GM13977 (cell line): Measurements from ENCODE around the gene CCBE1.

Experiments
- DNase-seq: peaks from one replicate; pipeline ENCODE4 v3.0.0; 2012; ENCODE audit warnings: low spot score
- in situ Hi-C: fragments of 300-500 bp; cut with MboI; formaldehyde crosslinking; loops from one replicate; pipeline ENCODE4 v1.12.0; 2022; ENCODE audit warnings: low sequenced_read_pairs, low pct_unique_long_range_greater_than_20kb, mixed read lengths, inconsistent platforms; ENCODE audit not compliant: unreplicated experiment
- TF ChIP-seq, protein P1 (sequence below): IDR thresholded peaks from 2 replicates; pipeline ENCODE4 v1.5.1; 2012; ENCODE audit warnings: mild to moderate bottlenecking, control low read depth; ENCODE audit not compliant: insufficient read depth; ENCODE audit errors: extremely low read depth, missing control alignments

Gene CCBE1

GRCh38 chr18:59582395-59582794 is 114.8 kb downstream of the CCBE1 start:
- in situ Hi-C loops, result no loop called here
- TF ChIP-seq, protein P1, sequence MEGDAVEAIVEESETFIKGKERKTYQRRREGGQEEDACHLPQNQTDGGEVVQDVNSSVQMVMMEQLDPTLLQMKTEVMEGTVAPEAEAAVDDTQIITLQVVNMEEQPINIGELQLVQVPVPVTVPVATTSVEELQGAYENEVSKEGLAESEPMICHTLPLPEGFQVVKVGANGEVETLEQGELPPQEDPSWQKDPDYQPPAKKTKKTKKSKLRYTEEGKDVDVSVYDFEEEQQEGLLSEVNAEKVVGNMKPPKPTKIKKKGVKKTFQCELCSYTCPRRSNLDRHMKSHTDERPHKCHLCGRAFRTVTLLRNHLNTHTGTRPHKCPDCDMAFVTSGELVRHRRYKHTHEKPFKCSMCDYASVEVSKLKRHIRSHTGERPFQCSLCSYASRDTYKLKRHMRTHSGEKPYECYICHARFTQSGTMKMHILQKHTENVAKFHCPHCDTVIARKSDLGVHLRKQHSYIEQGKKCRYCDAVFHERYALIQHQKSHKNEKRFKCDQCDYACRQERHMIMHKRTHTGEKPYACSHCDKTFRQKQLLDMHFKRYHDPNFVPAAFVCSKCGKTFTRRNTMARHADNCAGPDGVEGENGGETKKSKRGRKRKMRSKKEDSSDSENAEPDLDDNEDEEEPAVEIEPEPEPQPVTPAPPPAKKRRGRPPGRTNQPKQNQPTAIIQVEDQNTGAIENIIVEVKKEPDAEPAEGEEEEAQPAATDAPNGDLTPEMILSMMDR, result no peak
- DNase-seq, result no peak

GRCh38 chr18:59579509-59579908 is 117.7 kb downstream of the CCBE1 start:
- DNase-seq, result no peak
- TF ChIP-seq, protein P1, result no peak
- in situ Hi-C loops, result no loop called here

DNA sequence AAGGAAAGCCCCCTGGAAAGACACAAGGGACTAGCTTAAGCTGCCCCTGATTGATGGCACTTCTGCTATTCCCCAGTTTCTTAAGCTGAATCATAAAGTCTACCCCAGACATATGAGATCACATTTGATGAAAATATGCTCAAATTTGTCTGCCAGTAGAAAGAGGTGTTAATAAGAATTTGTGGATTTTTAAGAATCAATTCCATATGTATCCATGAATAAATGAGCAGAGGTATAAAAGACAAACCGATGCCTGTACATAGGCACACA is 119.9 kb downstream of the CCBE1 start:
- in situ Hi-C loops, result no loop called here
- TF ChIP-seq, protein P1, result no peak
- DNase-seq, result no peak

- in situ Hi-C loops, result no loop called here
- DNase-seq, result no peak
- TF ChIP-seq, protein P1, result no peak
Observed at GRCh38 chr18:59576541-59577385, 120.5 kb downstream of the CCBE1 start.

- no peak for DNase-seq
- TF ChIP-seq, protein P1, result no peak
- in situ Hi-C loops, result no loop called here
Observed at GRCh38 chr18:59575995-59576394, 121.2 kb downstream of the CCBE1 start.

DNA sequence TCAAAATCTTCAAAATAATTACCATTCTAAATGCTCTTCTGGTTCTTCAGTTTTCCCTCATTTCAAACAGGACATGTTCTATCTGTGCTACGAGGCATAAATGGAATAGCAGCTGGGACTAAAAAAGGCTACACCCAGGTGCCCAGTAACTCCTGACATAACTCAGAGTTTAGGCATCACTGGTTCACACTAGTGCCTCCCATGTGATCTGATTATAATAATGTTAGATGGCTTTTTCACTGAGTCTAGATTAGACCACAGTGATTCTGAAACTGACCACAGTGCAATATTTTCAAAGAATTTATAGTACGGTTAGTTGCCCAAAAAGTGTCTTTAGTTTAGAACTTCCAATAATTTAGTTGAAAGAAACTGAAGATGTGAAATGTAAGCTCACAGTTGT is 123.3 kb downstream of the CCBE1 start:
- in situ Hi-C loops, result no loop called here
- DNase-seq, result no peak
- TF ChIP-seq, protein P1, result no peak

DNA sequence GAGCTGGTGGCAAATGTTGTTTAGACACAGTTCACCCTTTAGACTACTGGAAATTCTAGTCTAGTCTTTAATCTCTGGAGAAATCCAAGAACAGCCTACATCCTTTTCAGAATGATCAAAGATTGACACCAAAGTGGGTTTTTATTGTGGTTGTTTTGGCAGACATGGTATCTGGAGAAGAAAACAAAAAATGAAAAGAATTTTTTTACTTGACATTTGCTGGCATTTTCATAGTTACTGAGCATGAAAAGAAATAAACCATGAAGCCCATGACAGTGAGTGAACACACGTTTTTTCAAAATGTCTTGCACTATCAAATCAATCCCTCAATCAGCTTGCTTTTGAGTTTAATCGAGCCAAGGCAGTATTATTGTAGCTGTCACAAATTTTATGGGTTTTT is 125.3 kb downstream of the CCBE1 start:
- TF ChIP-seq, protein P1, result no peak
- in situ Hi-C loops, result no loop called here
- DNase-seq, result no peak
